Middle frontal gyrus (tissue), 1 donor: ENCODE measurements around the gene MMP17.

Experiments
- DNase-seq: peaks from one replicate; pipeline ENCODE4 v3.0.0-alpha.2; 2015; ENCODE audit warnings: low spot score; ENCODE audit errors: extremely low spot score

The MMP17 gene

GRCh38 chr12:131827961-131828534, at the start of gene MMP17:
MMP17 (plus strand) TSS chr12:131828393; CDS start chr12:131828495, 102 bp downstream.
- no peak for DNase-seq

DNA sequence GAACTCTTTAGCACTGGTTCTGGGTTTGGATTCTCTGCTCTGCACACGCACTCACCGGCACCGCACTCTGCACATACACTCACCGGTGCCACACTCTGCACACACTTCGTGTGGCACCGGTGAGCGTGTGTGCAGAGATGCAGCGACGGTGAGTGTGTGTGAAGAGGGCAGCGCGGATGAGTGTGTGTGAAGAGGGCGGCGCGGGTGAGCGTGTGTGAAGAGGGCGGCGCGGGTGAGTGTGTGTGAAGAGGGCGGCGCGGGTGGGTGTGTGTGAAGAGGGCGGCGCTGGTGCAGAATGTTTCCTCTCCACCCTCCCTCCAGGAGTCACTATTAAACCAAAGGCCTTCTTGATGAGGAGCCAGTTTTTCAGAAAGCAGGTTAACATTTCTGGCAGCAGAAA, 49.2 kb upstream of the MMP17 start:
- DNase-seq, result no peak

- DNase-seq, result no peak
These were observed 46.1 kb upstream of the MMP17 start for GRCh38 chr12:131782061-131782460.

GRCh38 chr12:131783915-131784541, 44.2 kb upstream of the MMP17 start:
- no peak for DNase-seq

DNA sequence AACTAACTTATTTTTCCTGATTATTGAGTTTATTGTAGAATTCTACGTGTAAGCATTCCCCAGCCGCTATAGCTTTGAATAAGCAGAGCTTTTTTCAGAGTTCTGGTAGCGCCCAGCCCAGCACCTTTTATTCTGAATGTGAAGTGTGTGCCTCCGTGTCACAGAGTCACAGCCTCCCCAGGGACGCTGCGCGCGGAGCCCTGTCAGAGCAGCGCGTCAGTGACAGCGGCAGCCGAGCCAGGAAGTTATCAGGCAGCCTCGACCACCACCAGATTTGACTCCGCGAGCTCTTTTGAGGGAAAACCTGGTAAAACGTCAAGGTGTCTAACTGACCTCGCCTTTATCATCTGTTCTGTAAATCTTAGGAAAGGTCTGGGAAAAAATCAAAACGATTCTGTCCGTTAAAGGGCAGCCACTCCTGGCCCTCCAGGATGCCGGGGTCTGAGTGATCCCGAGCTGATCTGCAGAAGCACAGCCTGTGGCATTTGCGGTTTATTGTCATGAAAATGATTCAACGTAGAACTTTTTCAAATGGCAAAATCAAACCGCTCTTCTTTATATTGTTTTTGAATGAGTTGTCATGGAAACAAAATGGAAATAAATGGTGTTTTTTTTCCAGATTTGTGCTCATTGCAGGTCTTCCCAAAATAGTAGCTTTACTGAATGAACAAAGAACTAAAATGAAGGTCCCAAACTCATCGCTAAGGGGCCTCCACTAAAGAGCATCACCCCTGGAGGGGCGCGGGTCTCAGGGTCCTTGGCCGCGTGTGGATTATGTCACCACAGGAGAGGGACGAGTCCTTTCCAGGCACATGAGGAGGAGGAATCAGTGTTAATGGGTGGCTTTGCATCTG, 43.1 kb upstream of the MMP17 start:
- DNase-seq, result no peak

DNA sequence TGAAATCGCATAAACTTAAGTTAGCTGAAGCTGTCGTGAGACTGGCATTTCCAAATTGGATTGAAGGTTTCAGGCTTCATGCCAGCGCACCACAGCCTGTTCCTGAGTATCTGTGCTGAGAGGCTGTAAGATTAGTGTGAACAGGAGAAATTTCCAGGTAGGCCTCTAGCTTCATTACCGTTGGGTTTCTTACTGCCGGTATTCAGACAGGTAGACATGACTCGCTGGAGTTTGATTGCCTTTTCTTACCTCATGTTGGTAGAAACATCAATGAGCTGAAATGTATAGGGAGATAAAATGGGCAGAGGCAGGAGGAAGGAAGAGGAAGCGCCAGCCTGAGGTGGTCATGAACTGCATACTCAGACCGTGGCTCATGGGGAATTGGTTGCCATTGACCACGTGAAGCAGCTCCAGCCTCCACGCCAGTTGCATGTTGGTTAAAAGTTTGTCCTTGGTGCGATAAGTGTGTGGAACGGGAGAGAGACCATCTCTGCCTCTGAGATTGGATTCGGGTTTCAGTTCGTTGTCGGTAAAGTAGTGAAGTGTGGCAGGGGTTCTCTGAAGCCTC, 42.3 kb upstream of the MMP17 start:
- no peak for DNase-seq

- no peak for DNase-seq
These were observed 41.9 kb upstream of the MMP17 start for GRCh38 chr12:131786331-131786730.

- DNase-seq, result no peak
These were observed 41.0 kb upstream of the MMP17 start for GRCh38 chr12:131787143-131787660.

DNA sequence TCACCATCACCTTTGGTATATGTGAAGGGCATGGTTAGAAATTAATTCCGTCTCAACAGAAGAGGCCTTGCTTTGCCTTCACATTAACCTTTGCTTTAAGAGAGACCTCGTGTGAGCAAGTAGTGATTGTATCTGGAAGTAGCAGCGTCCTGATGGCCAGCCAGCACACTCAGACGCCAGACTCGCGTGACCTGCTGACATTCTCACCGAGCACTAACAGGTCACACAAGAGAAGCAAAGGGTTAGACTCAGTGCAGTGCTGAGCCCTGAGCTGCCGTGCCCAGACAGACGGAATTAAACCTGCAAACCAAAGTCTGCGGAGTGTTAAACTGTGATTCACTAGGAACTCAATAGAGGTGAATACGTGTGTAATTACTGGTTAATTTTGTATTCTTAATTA, 40.1 kb upstream of the MMP17 start:
- no peak for DNase-seq

DNA sequence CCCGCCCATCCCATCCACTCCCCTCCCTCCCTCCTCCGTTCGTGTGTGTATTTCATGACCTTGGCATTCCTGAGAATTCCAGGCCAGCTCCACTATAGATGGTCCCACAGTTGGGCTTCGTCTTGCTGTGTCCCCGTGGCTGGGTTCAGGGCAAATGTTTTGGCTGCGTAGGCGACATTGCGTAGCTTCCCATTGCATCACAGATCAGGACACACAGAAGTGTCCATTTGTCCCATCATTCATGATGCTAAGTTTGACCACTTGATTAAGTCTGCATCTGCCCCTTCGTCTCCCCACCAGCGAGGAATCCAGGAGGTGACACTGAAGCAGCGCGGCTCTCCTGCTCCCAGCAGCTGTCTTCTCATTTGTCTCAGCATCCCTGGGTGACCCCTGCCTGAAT, 38.6 kb upstream of the MMP17 start:
- DNase-seq, result no peak

DNA sequence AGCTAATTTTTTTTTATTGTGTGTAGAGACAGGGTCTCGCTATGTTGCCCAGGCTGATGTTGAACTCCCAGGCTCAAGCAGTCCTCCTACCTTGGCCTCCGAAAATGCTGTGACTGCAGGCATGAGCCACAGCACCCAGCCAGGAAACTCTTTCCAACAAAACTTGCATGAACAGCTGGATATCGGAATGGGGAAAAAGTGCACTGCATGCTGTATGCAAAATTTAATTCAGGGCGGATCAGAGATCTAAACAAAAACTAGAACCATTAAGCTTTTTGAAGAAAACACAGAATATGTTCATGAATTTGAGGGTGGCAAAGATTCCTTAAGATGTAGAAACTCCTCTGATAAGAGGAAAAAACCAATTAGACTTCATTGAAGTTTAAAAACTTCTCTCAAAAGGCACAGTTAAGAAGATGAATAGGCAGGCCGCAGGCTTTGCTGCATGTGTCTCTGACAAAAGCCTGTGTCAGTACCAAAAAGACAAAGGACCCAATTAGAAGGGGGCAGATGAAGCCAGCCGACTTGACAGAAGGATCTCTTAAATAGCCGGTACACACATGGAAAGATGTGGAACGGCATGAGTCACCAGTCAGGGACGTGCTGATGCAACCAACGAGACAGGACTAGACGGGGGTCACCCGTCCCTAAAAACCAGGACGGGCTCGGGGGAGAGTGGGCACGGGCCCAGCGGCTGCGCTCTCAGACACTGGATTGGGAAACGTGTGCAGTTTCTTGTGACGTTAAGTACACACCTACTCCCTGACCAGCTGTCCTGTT, 34.8 kb upstream of the MMP17 start:
- no peak for DNase-seq

GRCh38 chr12:131794061-131794460, 34.1 kb upstream of the MMP17 start:
- no peak for DNase-seq

- no peak for DNase-seq
These were observed 33.6 kb upstream of the MMP17 start for GRCh38 chr12:131794573-131794972.

- DNase-seq, result no peak
These were observed 33.1 kb upstream of the MMP17 start for GRCh38 chr12:131795064-131795463.

- no peak for DNase-seq
These were observed 32.3 kb upstream of the MMP17 start for GRCh38 chr12:131795690-131796410.

DNA sequence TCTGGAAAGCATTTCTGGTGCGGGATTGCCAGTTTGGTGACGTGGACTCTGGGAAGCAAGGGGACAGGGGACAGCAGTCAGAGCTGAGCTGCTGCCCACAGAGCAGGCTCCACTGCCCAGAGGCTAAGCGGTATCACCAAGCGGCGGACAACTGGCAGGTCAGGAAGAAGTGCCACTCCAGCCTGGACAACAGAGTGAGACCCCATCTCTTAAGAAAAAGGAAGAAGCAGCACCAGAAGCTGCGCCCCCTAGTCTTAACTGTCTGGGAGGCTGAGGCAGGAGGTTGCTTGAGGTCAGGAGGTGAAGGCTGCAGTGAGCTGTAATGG, 31.8 kb upstream of the MMP17 start:
- no peak for DNase-seq

- DNase-seq, result no peak
These were observed 31.2 kb upstream of the MMP17 start for GRCh38 chr12:131796754-131797587.

- no peak for DNase-seq
These were observed 30.6 kb upstream of the MMP17 start for GRCh38 chr12:131797588-131797934.

DNA sequence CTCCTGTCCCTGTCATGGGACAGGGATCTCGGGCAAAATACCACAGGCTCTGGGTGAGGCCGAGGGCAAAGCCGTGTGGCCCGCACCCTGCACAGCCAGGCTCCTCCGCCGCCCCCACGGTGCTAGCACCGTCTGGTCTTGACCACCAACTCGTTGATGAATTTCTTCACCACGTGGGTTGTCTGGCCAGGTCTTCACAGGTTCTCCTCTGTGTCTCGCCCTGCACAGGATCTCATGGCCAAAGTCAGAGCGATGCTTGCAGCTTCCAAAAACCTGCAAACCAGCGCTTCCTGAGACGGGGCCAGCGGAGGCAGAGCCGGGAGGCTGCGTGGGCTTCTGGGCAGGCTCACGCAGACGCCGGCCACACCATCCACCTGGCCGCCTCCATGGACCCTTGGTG, 29.0 kb upstream of the MMP17 start:
- no peak for DNase-seq
